Stimulated activated effector memory CD8-positive, alpha-beta T cell treated with anti-CD3 and anti-CD28 coated beads, Interleukin-12 subunit alpha, Interleukin-12 subunit beta, amount 100 ng/mL, for 72 hours (primary cell): Measurements from ENCODE around the gene GRIA2.
"Not testable (repeated sequence)": the region's sequence is repeated elsewhere in the genome, so short reads cannot be mapped to it uniquely, and the experiment has no call there.

Source experiments
- ATAC-seq: fragments of 150-1000 bp; cut with Tn5 transposase; 2 replicates; pipeline ENCODE4 v1.10.0; 2021
- DNase-seq, 2 donors: peaks; one replicate each; pipeline ENCODE4 v3.0.0; 2021 to 2022; ENCODE audit warnings: low spot score in 2 of 2
- H3K27ac Mint-ChIP-seq: one replicate; pipeline ENCODE4 v1.8.0; 2022; ENCODE audit warnings: mild to moderate bottlenecking, mixed read lengths
- H3K36me3 Mint-ChIP-seq: one replicate; pipeline ENCODE4 v1.8.0; 2022; ENCODE audit warnings: mild to moderate bottlenecking, mixed read lengths
- H3K4me1 Mint-ChIP-seq: one replicate; pipeline ENCODE4 v1.8.0; 2022; ENCODE audit warnings: mixed read lengths
- H3K4me3 Mint-ChIP-seq: one replicate; pipeline ENCODE4 v1.8.0; 2022; ENCODE audit warnings: mild to moderate bottlenecking, mixed read lengths
- H3K9me3 Mint-ChIP-seq: one replicate; pipeline ENCODE4 v1.8.0; 2022; ENCODE audit warnings: mixed read lengths

Gene GRIA2

DNA sequence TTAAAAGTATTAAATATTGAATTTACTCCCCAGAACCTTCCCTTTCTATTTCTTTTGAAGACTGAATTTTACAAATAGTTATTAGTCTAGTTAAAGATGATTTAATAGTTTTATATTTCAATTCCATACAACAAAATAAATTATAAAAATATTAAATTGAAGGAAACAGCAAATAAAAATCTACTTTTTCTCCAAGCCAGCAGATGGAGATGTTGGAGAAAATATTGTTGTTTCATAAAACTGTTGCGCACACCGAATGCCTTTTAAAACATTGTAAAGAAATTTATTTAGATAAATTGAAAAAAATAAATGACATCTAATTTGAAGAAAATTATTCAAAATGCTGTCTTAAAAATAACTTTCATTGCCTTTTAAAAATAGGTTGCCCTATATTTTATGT, 5.5 kb downstream of the GRIA2 start:
- Mint-ChIP-seq H3K36me3 (no peaks in the 10 kb centered on the region), H3K9me3 (peaks cover 12% of the 10 kb centered on the region), H3K4me3 (no peak overlapping the region), H3K4me1 (peaks cover 5% of the 10 kb centered on the region), H3K27ac (no peak overlapping the region)
- no peak for DNase-seq
- no peak for ATAC-seq

DNA sequence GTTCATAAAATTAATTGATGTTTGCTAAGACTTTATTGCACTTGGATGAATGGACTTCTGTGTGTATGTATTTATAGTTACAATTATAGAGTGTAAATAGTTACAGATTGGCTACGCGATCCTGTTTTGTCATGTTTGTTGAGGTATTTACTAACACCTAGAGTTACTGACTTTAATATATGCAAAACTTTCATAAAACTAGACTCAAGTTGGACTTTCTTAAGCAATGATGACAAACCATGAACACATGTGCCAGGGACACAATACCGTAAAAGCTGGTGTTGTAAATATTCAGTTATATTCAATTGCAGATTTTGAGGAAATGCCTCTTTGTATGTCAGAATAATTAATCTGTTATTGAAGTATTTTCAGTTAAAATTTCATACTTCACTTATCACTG, 6.1 kb downstream of the GRIA2 start:
- Mint-ChIP-seq H3K36me3 (no peaks in the 10 kb centered on the region), H3K27ac (no peak overlapping the region), H3K4me1 (peaks cover 3% of the 10 kb centered on the region), H3K9me3 (peaks cover 12% of the 10 kb centered on the region), H3K4me3 (no peak overlapping the region)
- no peak for DNase-seq
- no peak for ATAC-seq

DNA sequence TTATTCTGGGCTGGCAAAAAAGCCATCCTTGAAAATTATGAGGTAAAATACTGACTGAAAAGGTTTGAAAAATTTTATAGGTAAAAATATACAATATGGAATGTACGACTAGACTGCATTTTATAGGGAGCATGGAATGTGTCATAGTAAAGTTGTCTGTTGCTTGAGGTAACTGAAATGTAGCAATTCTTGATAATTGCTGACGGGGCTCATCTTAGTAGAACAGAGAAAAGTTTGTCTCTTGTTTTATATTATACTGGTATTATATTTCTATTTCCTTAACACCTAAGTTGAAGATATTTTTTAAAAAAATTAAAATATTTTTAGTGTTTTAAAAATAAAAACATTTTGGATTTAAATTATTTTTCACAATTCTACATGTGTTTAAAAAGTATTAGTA, 11.0 kb downstream of the GRIA2 start:
- no peak for DNase-seq
- Mint-ChIP-seq H3K9me3 (peaks cover 9% of the 10 kb centered on the region), H3K27ac (no peak overlapping the region)

DNA sequence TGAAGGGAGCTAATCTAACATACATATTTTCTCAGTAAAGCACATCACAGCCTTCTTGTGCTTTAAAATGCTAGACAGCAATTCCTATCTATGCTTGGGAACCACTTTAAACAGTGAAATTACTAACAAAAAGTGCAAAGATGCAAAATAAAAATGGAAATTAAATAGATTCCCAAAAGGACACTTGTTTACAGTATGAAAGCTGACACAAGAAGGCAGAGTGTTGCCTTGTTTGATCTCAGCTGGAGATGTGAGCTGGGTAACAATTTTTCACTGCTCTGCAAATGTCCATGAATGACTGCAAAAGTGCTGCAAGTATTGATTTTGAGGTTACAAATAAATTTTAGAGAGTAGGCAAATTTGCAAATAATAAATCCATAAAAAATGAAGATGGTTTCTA, 22.3 kb downstream of the GRIA2 start:
- Mint-ChIP-seq H3K4me1 (no peaks in the 10 kb centered on the region), H3K36me3 (no peaks in the 10 kb centered on the region), H3K9me3 (peaks cover 19% of the 10 kb centered on the region), H3K4me3 (no peak overlapping the region), H3K27ac (no peak overlapping the region)
- ATAC-seq: no peak
- DNase-seq: no peak

More for the DNA sequence above, 11.0 kb downstream of the GRIA2 start:
- ATAC-seq: no peak
- H3K4me1 Mint-ChIP-seq: no peaks in the 10 kb centered on the region
- no peak overlapping the region for H3K4me3 Mint-ChIP-seq
- no peaks in the 10 kb centered on the region for H3K36me3 Mint-ChIP-seq

DNA sequence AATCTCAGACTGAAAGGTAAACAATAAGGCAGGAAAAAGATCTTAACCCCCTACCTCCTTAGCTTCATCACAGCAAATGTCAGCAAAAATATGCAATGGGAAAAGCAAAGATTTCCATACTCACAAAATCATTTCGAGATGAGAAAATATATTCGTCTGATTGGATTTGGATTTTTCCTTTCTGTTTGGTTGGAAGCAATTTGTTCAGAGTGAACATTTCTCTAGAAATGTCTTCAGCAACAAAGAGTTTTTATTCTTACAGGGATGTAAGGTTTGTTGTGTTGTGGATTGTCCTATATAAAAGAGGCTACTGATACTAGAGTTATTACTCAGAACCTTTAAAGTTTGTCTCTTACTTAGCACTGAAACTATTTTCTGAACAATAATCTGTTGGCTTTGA, 23.8 kb downstream of the GRIA2 start:
- Mint-ChIP-seq H3K9me3 (peaks cover 19% of the 10 kb centered on the region), H3K4me3 (no peak overlapping the region), H3K36me3 (no peaks in the 10 kb centered on the region), H3K27ac (no peak overlapping the region), H3K4me1 (no peaks in the 10 kb centered on the region)
- ATAC-seq (no peak), DNase-seq (no peak)

DNA sequence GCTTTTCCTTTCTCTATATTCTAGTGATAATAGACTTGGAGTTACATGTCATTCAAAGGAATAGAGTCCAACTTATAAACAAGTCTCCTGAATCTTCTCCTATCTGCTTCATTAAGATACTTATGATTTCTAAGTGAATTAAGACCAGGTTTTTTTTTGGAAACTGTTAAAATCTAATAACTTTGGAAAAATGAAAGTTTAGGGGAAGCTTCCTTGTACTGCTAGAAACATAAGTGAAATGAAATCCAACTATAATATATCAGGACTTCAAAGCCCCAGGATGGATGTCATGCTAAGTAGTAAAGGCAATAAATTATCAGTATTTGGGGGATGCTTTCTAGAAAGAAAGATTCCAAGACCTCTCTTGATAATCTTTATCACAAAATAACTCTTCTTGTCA, 24.8 kb downstream of the GRIA2 start:
- DNase-seq (no peak), ATAC-seq (no peak)
- Mint-ChIP-seq H3K4me1 (no peaks in the 10 kb centered on the region), H3K9me3 (peaks cover 17% of the 10 kb centered on the region), H3K27ac (no peak overlapping the region), H3K4me3 (no peak overlapping the region), H3K36me3 (no peaks in the 10 kb centered on the region)

DNA sequence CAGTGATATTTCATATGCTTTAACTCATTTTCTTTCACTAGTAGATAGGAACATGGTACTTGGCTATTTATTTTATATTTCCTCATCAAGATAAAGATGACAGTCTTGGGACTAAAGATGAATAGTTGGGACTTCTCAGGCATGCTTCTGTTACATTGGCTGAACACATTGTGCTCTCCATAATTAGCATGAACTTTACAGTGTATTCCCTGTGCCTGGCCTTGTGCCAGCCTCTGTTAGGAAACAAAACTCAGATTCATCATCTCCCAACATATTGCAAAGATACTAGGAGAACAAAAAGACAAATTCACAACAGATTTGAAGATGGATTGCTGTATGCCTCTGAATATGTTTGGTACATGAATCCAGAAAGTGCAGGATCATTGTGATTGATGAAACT, 26.4 kb downstream of the GRIA2 start:
- Mint-ChIP-seq H3K4me1 (no peaks in the 10 kb centered on the region), H3K36me3 (no peaks in the 10 kb centered on the region), H3K4me3 (no peak overlapping the region), H3K27ac (no peak overlapping the region), H3K9me3 (peaks cover 15% of the 10 kb centered on the region)
- DNase-seq (no peak), ATAC-seq (no peak)

DNA sequence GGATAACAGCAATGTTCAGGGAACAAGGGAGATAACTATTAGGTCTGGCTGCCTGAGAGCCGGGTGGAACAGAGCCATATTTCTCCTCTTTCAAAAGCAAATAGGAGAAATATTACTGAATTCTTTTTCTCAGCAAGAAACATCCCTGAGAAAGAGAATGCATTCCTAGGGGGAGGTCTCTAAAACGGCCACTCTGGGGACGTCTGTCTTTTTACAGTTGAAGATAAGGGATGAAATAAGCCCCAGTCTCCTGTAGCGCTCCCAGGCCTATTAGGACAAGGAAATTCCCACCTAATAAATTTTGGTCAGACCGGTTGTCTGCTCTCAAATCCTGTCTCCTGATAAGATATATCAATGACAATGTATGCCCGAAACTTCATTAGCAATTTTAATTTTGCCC, 37.6 kb downstream of the GRIA2 start:
- not testable (repeated sequence) for ATAC-seq, H3K4me3 Mint-ChIP-seq, H3K4me1 Mint-ChIP-seq, H3K27ac Mint-ChIP-seq, H3K36me3 Mint-ChIP-seq, DNase-seq
- H3K9me3 Mint-ChIP-seq: peaks cover 22% of the 10 kb centered on the region

DNA sequence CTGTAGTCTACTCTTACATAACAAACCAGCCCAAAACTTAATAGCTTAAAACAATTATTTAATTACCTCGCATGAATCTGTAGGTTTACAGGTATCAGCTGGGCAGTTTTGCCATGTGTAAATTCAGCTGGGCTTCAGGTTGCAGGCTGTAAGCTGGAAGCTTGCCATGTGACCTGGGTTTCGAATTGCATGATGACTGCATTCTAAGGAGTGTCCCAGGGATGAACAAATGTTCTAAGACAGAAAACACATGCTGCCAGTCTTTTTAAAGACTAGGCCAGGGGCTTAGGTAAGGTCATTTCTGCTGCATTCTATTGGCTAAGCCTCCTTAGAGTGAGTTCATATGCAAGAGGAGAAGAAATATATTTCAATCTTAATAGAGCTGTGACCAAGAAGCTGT, 44.8 kb downstream of the GRIA2 start:
- no peak for DNase-seq
- Mint-ChIP-seq H3K4me3 (no peak overlapping the region), H3K27ac (no peak overlapping the region), H3K36me3 (no peaks in the 10 kb centered on the region), H3K9me3 (peaks cover 28% of the 10 kb centered on the region), H3K4me1 (no peaks in the 10 kb centered on the region)
- no peak for ATAC-seq

DNA sequence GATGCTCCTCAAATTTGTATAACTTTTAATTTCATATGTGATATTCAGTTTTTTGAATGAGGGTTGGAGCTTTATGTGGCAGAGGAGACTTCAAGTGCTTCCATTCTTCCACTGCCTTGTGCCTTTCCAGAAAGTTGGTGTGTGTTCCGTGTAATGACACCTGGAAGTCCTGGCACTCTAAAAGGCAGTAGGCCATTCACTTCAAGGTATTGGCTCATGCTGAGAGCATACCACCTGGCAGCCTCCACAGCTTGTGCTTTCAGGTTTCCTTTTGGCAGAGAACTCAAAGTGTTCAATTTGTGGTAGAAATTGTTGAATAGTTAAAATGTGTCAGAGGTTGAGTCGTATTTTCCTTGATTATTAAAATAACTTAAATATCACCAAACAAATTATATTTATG, 49.6 kb downstream of the GRIA2 start:
- ATAC-seq (no peak), DNase-seq (no peak)
- Mint-ChIP-seq H3K4me1 (no peaks in the 10 kb centered on the region), H3K27ac (no peak overlapping the region), H3K9me3 (peaks cover 30% of the 10 kb centered on the region), H3K36me3 (no peaks in the 10 kb centered on the region), H3K4me3 (no peak overlapping the region)

DNA sequence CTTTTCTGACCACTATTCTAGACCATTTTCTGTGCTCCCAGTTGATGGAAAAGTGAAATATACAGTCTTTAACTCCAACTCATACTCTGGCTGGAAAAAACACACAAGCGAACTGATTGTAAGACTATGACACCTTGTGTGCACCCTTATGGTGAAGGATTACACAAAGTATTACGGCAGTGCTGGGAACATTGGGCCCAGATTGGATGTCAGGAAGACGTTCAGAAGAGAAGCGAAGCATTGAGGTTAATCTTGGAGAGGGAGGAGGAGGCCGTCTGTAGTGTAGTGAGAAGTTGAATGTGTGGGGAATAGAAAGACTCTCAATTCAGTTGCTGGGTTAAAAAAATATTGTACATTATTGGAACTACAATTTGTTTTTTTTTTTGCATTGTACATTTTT, 50.0 kb downstream of the GRIA2 start:
- no peaks in the 10 kb centered on the region for H3K36me3 Mint-ChIP-seq
- no peak overlapping the region for H3K4me3 Mint-ChIP-seq
- no peak overlapping the region for H3K27ac Mint-ChIP-seq
- no peaks in the 10 kb centered on the region for H3K4me1 Mint-ChIP-seq
- DNase-seq (no peak), ATAC-seq (no peak)
- peaks cover 28% of the 10 kb centered on the region for H3K9me3 Mint-ChIP-seq

DNA sequence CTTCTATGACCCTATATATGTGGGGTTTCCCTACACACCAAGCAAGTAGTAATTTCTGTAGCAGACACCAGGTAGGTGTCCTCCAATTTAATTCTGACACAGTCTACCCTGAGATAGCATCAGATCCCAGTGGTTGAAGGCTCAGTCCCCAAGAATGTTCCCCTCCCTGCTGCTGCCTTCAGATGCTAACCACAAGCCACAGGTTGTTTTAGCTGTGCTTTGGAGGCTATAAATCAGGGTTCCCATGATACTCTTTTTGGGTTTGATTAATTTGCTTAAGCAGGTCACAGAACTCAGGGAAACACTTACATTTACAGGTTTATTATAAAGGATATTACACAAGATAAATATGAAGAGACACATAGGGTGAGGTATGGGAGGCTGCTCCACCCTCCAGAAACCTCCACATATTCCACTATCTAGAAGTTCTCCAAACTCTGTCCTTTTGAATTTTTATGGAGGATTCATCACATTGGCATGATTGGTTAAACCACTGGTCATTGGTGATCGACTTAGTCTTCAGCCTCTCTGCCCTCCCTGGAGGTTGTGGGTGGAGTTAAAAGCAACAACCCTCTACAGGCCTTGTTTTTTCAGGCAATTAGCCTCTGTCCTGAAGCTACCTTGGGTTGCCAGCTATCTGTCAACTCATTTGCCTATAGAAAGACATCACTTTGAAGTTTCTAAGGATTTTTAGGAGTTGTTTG, 50.8 kb downstream of the GRIA2 start:
- Mint-ChIP-seq H3K4me1 (no peaks in the 10 kb centered on the region), H3K36me3 (no peaks in the 10 kb centered on the region), H3K4me3 (no peak overlapping the region), H3K27ac (no peak overlapping the region), H3K9me3 (peaks cover 23% of the 10 kb centered on the region)
- no peak for ATAC-seq
- DNase-seq: no peak

DNA sequence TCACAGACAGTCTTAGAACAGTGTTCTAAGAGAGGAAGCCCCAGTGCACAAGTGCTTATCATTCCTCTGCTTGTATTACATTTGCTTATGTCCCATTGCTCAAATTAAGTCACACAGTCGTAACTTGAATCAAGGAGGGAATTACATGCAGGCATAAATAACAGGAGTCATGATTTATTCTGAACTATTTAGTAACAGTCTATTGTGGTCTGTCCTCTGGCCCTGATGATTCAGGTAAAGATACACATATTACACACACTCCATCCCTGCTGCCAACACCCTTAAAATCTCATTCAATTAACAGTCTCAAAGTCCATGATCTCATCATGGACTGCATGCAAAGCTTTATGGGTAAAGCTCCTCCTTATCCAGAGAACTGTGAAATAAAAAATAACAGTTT, 60.1 kb downstream of the GRIA2 start:
- no peak for DNase-seq
- Mint-ChIP-seq H3K4me3 (no peak overlapping the region), H3K4me1 (no peaks in the 10 kb centered on the region), H3K36me3 (no peaks in the 10 kb centered on the region), H3K9me3 (peaks cover 19% of the 10 kb centered on the region), H3K27ac (no peak overlapping the region)
- ATAC-seq: no peak

DNA sequence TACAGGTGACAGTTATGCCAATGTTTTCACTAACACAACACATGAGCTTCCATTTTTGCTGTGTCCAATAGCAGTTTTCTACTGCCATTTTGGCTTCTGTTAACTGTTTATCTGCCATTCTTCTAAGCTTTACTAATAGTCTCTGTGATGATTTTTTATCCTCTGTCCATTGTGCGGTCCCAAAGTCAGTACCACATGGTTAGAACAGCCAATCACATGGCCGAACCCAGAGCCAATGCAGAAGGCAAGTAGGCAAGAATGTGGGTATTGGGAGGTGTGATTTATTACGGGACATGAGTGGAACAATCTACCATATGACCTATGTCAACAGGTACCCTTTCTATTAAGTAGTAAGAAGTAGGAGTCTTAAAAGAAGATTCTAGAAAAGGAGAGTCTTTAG, 61.5 kb downstream of the GRIA2 start:
- DNase-seq (no peak), ATAC-seq (no peak)
- Mint-ChIP-seq H3K4me1 (no peaks in the 10 kb centered on the region), H3K36me3 (no peaks in the 10 kb centered on the region), H3K9me3 (peaks cover 19% of the 10 kb centered on the region), H3K27ac (no peak overlapping the region), H3K4me3 (no peak overlapping the region)

DNA sequence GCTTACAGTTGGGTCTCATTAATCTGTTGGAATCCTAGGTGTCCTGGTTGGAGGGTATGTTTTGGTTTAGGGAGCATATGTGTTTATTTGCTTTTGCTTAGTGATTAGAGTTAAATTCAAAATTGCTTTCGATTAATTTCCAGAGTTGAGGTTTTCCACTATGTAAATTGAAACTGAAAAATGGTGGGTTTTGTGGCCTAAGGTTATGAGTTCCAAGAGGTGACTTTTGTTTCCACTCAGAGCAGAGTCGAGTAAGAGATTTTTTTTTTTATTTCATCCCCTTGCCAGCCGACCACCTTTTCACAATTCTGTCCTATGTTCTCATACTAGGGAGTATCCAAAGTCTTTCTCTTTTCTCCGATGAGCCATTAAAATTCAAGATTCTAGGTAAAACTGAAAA, 66.9 kb downstream of the GRIA2 start:
- Mint-ChIP-seq H3K36me3 (no peaks in the 10 kb centered on the region), H3K9me3 (peaks cover 12% of the 10 kb centered on the region), H3K27ac (no peak overlapping the region), H3K4me3 (no peak overlapping the region), H3K4me1 (no peaks in the 10 kb centered on the region)
- DNase-seq: no peak
- no peak for ATAC-seq

DNA sequence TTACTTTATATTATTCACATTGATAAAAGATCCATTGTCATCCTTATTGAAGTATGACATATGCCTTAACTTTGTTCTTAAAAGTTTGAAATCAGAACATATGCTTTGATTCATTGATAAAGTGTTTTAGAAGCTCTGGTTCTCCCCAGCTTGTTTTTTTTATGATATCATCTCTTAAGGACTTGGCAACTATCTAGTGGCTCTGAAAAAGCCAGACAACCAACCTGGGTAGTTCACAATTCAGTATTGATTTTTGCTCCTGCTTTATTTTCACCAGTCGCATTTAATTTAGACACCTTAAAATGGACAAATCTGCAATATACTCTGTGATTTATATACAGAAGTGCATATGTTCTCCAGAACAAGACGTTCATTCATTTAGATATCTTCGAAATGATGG, 70.1 kb downstream of the GRIA2 start:
- ATAC-seq (no peak), DNase-seq (no peak)
- H3K27ac Mint-ChIP-seq: no peak overlapping the region
- H3K36me3 Mint-ChIP-seq: no peaks in the 10 kb centered on the region
- H3K4me1 Mint-ChIP-seq: no peaks in the 10 kb centered on the region
- no peak overlapping the region for H3K4me3 Mint-ChIP-seq
- H3K9me3 Mint-ChIP-seq: peaks cover 12% of the 10 kb centered on the region

DNA sequence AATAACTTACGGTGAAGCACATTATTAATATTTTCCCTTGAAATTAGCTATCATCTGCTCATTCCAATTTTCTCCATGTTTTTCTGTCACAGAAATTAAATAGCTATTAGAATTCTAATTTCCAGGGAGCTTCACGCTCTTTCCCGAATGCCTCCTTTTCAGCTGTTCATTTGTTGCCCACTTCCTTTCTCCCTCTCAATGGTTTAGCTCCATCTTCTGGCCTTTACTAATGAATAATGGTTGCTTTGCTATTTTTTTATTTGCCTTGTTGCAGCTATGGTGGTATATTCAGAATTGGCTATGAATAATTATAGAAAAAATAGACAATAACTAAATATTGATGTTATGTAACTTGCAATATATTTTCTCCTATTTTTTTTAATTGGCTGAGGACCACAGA, 70.5 kb downstream of the GRIA2 start:
- no peaks in the 10 kb centered on the region for H3K4me1 Mint-ChIP-seq
- DNase-seq: no peak
- no peaks in the 10 kb centered on the region for H3K36me3 Mint-ChIP-seq
- no peak overlapping the region for H3K27ac Mint-ChIP-seq
- ATAC-seq: no peak
- H3K9me3 Mint-ChIP-seq: peaks cover 12% of the 10 kb centered on the region
- no peak overlapping the region for H3K4me3 Mint-ChIP-seq
